SK-N-SH (cell line): ENCODE data around the gene PLCH1. TPM values are rescaled to one million over a fixed set of nuclear protein-coding genes. Genes with fewer than 3 reads are reported as not detected.

Experiments used
- CTCF ChIA-PET: fragments of 300-600, 350-600 bp; formaldehyde crosslinking; extraction: SDS; loops from one replicate; lab custom pipeline; 2021; lab: Yijun Ruan, JAX
- POLR2A ChIA-PET: fragments of 350-600 bp; sonication (Branson Sonifier 250); formaldehyde crosslinking; extraction: SDS; loops from one replicate; lab custom pipeline; 2020; ENCODE audit warnings: antibody characterized with exemption, inconsistent platforms; lab: Yijun Ruan, JAX
- DNase-seq: peaks from one replicate; pipeline ENCODE4 v3.0.0; 2012
- H2AFZ ChIP-seq: fragments of 200-600 bp; sonication (generic); 2 replicates; pipeline ENCODE4 v1.8.1; 2016; ENCODE audit warnings: antibody characterized with exemption, mild to moderate bottlenecking, low read depth
- H3F3A ChIP-seq: fragments of 200-600 bp; sonication (generic); replicated peaks from 2 replicates; pipeline ENCODE3; 2016; ENCODE audit warnings: antibody characterized with exemption, mild to moderate bottlenecking; ENCODE audit not compliant: insufficient read depth
- H3K27ac ChIP-seq, 2 experiments: fragments of 200-500 bp in 1 of 2; fragments of 200-600 bp in 1 of 2; sonication (Bioruptor generic) in 1 of 2; sonication (generic), shearing (Covaris generic) in 1 of 2; 2 replicates each; pipeline versions ENCODE4 v1.5.1 to v1.6.1; 2014 to 2016; ENCODE audit warnings: low read depth in 2 of 2, inconsistent platforms in 1 of 2, low read length in 1 of 2, mild to moderate bottlenecking in 1 of 2, mixed read lengths in 1 of 2
- H3K27me3 ChIP-seq: fragments of 200-600 bp; sonication (generic), shearing (Covaris generic); 2 replicates; pipeline ENCODE4 v1.6.1; 2016; ENCODE audit warnings: mixed run types; ENCODE audit not compliant: insufficient read depth
- H3K36me3 ChIP-seq, 2 experiments: fragments of 200-500 bp in 1 of 2; fragments of 200-600 bp in 1 of 2; sonication (Bioruptor generic) in 1 of 2; sonication (generic) in 1 of 2; replicated peaks in 1 of 2; 2 replicates each; pipeline versions ENCODE3 to v1.5.1; 2014 to 2016; ENCODE audit warnings: low read length in 1 of 2, mild to moderate bottlenecking in 1 of 2; ENCODE audit not compliant: insufficient read depth in 2 of 2, control insufficient read depth in 1 of 2
- H3K4me1 ChIP-seq, 2 experiments: fragments of 200-500 bp in 1 of 2; fragments of 200-600 bp in 1 of 2; sonication (Bioruptor generic) in 1 of 2; sonication (generic), shearing (Covaris generic) in 1 of 2; 2 replicates each; pipeline versions ENCODE4 v1.5.1 to v1.6.1; 2014 to 2016; ENCODE audit warnings: low read depth in 1 of 2, low read length in 1 of 2, mixed run types in 1 of 2; ENCODE audit not compliant: insufficient read depth in 2 of 2, control insufficient read depth in 1 of 2
- H3K4me2 ChIP-seq: fragments of 200-600 bp; sonication (generic), shearing (Covaris generic); 2 replicates; pipeline ENCODE4 v1.6.1; 2017; ENCODE audit warnings: mixed run types
- H3K4me3 ChIP-seq, 2 experiments: fragments of 200-500 bp in 1 of 2; fragments of 200-600 bp in 1 of 2; sonication (Bioruptor generic) in 1 of 2; sonication (generic), shearing (Covaris generic) in 1 of 2; 2 replicates each; pipeline versions ENCODE4 v1.5.1 to v1.8.1; 2014 to 2016; ENCODE audit warnings: low read depth in 2 of 2, inconsistent platforms in 1 of 2, low read length in 1 of 2, mild to moderate bottlenecking in 1 of 2, mixed read lengths in 1 of 2, moderate library complexity in 1 of 2
- H3K79me2 ChIP-seq: fragments of 200-600 bp; sonication (generic); 2 replicates; pipeline ENCODE4 v1.8.1; 2017; ENCODE audit warnings: mild to moderate bottlenecking; ENCODE audit not compliant: insufficient read depth
- H3K9ac ChIP-seq: fragments of 200-600 bp; sonication (generic); 2 replicates; pipeline ENCODE4 v1.6.1; 2017; ENCODE audit warnings: mixed run types
- H3K9me2 ChIP-seq: fragments of 200-600 bp; sonication (generic); 2 replicates; pipeline ENCODE4 v1.6.1; 2017; ENCODE audit warnings: mixed run types
- H3K9me3 ChIP-seq: fragments of 200-600 bp; sonication (generic); 2 replicates; pipeline ENCODE4 v1.6.1; 2017; ENCODE audit warnings: mixed run types, mild to moderate bottlenecking, moderate library complexity
- H4K20me1 ChIP-seq: fragments of 200-600 bp; sonication (generic); 2 replicates; pipeline ENCODE4 v1.6.1; 2017; ENCODE audit warnings: mild to moderate bottlenecking, mixed run types; ENCODE audit not compliant: insufficient read depth
- CHD2 ChIP-seq: fragments of 150-350 bp; IDR thresholded peaks from 2 replicates; pipeline ENCODE4 v1.6.1; 2018; ENCODE audit warnings: low read length; ENCODE audit not compliant: partially characterized antibody
- CTCF ChIP-seq: fragments of 200-600 bp; sonication (generic); IDR thresholded peaks from 2 replicates; pipeline ENCODE4 v1.6.1; 2017; ENCODE audit warnings: antibody characterized with exemption, mild to moderate bottlenecking, moderate library complexity
- ELF1 ChIP-seq: IDR thresholded peaks from 2 replicates; pipeline ENCODE4 v1.4.0; 2012
- EP300 ChIP-seq, 2 experiments: IDR thresholded peaks; 2 replicates each; pipeline versions ENCODE4 v1.4.0 to v1.6.1; 2012; ENCODE audit warnings: borderline replicate concordance in 1 of 2, low read depth in 1 of 2, low read length in 1 of 2
- EZH2phosphoT487 ChIP-seq: fragments of 200-600 bp; sonication (generic); IDR thresholded peaks from 2 replicates; pipeline ENCODE4 v1.6.1; 2017; ENCODE audit warnings: low read depth, mixed run types, mild to moderate bottlenecking, antibody characterized with exemption, moderate library complexity, borderline replicate concordance
- FOSL2 ChIP-seq: IDR thresholded peaks from 2 replicates; pipeline ENCODE4 v1.4.0; 2012; ENCODE audit warnings: low read depth, mild to moderate bottlenecking, moderate library complexity, borderline replicate concordance
- FOXM1 ChIP-seq: IDR thresholded peaks from 2 replicates; pipeline ENCODE4 v1.4.0; 2012; ENCODE audit warnings: low read depth, mild to moderate bottlenecking
- IRF3 ChIP-seq: fragments of 150-350 bp; IDR thresholded peaks from 2 replicates; pipeline ENCODE4 v1.6.1; 2016; ENCODE audit warnings: mild to moderate bottlenecking, low read depth, low read length
- JUND ChIP-seq: IDR thresholded peaks from 2 replicates; pipeline ENCODE4 v1.4.0; 2012
- MXI1 ChIP-seq: IDR thresholded peaks from 2 replicates; pipeline ENCODE4 v1.6.1; 2012; ENCODE audit warnings: mild to moderate bottlenecking, low read depth, low read length, improper control_type of control experiment
- NFIC ChIP-seq: IDR thresholded peaks from 2 replicates; pipeline ENCODE4 v1.4.0; 2012; ENCODE audit warnings: borderline replicate concordance
- NRF1 ChIP-seq: IDR thresholded peaks from 2 replicates; pipeline ENCODE4 v1.6.1; 2012; ENCODE audit warnings: low read depth, mild to moderate bottlenecking, low read length
- RCOR1 ChIP-seq: fragments of 150-350 bp; IDR thresholded peaks from 2 replicates; pipeline ENCODE4 v1.6.1; 2017; ENCODE audit warnings: antibody characterized with exemption, low read length
- SIN3A ChIP-seq: IDR thresholded peaks from 2 replicates; pipeline ENCODE4 v1.6.1; 2012; ENCODE audit warnings: low read depth, mild to moderate bottlenecking, low read length, moderate library complexity, borderline replicate concordance
- TEAD4 ChIP-seq: IDR thresholded peaks from 2 replicates; pipeline ENCODE4 v1.4.0; 2012; ENCODE audit warnings: mild to moderate bottlenecking, borderline replicate concordance; ENCODE audit not compliant: insufficient read depth
- YY1 ChIP-seq: IDR thresholded peaks from 2 replicates; pipeline ENCODE4 v1.4.0; 2012; ENCODE audit warnings: low read depth, mild to moderate bottlenecking
- WGBS: methylation state at CpG from one replicate; pipeline ENCODE4 v1.1.6; 2017; ENCODE audit warnings: low lambda C conversion rate; 5-methylcytosine and 5-hydroxymethylcytosine counted together
- polyA plus RNA-seq, 3 experiments: library from polyadenylated mRNA; depleted of rRNA; stranded (reverse); fragments of >200 nt; gene quantifications; 2 replicates each; pipeline ENCODE4 v1.2.3, GENCODE V29; 2012
- TF ChIP-seq, protein P1 (sequence below): IDR thresholded peaks from 2 replicates; pipeline ENCODE4 v1.4.0; 2012; ENCODE audit warnings: low read depth, borderline replicate concordance
- TF ChIP-seq, protein P2 (sequence below): IDR thresholded peaks from 2 replicates; pipeline ENCODE4 v1.6.1; 2012; ENCODE audit warnings: mild to moderate bottlenecking, low read depth, low read length, moderate library complexity

Gene PLCH1
- polyA plus RNA-seq, 1 of the 3 experiments (the other 2 are of a cell fraction) = 0.26 TPM

GRCh38 chr3:155737844-155738460, 6.9 kb downstream of the PLCH1 start:
- POLR2A ChIA-PET = no interaction called here
- no peak for DNase-seq

More at GRCh38 chr3:155737844-155738460, 6.9 kb downstream of the PLCH1 start:
- Histone ChIP-seq H2AFZ (no peak overlapping the region), H3K9me3 (no peaks in the 10 kb centered on the region), H3K4me2 (no peak overlapping the region), H3K27me3 (peaks cover 5% of the 10 kb centered on the region; the same call in 1 of the 2 replicates), H3K9me2 (no peaks in the 10 kb centered on the region), H3K4me3 (no peak overlapping the region), H4K20me1 (no peaks in the 10 kb centered on the region), H3K27ac (no peak overlapping the region), H3K79me2 (no peaks in the 10 kb centered on the region), H3K4me1 (no peaks in the 10 kb centered on the region), H3K9ac (no peak overlapping the region), H3K36me3 (no peaks in the 10 kb centered on the region), H3F3A (no peaks in the 10 kb centered on the region)
- TF ChIP-seq SIN3A (no peak), FOSL2 (no peak), FOXM1 (no peak), RCOR1 (no peak), ELF1 (no peak), IRF3 (no peak), YY1 (no peak), JUND (no peak), MXI1 (no peak), EP300 (IDR thresholded peaks at IDR 0.05; ENCODE audit: borderline replicate concordance in 1 of 2, low read depth in 1 of 2, low read length in 1 of 2) (no peak), TEAD4 (no peak), CHD2 (no peak), NFIC (no peak), NRF1 (no peak), CTCF (no peak), EZH2phosphoT487 (no peak)
- TF ChIP-seq, protein P1, sequence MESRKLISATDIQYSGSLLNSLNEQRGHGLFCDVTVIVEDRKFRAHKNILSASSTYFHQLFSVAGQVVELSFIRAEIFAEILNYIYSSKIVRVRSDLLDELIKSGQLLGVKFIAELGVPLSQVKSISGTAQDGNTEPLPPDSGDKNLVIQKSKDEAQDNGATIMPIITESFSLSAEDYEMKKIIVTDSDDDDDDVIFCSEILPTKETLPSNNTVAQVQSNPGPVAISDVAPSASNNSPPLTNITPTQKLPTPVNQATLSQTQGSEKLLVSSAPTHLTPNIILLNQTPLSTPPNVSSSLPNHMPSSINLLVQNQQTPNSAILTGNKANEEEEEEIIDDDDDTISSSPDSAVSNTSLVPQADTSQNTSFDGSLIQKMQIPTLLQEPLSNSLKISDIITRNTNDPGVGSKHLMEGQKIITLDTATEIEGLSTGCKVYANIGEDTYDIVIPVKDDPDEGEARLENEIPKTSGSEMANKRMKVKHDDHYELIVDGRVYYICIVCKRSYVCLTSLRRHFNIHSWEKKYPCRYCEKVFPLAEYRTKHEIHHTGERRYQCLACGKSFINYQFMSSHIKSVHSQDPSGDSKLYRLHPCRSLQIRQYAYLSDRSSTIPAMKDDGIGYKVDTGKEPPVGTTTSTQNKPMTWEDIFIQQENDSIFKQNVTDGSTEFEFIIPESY = no peak
- TF ChIP-seq, protein P2, sequence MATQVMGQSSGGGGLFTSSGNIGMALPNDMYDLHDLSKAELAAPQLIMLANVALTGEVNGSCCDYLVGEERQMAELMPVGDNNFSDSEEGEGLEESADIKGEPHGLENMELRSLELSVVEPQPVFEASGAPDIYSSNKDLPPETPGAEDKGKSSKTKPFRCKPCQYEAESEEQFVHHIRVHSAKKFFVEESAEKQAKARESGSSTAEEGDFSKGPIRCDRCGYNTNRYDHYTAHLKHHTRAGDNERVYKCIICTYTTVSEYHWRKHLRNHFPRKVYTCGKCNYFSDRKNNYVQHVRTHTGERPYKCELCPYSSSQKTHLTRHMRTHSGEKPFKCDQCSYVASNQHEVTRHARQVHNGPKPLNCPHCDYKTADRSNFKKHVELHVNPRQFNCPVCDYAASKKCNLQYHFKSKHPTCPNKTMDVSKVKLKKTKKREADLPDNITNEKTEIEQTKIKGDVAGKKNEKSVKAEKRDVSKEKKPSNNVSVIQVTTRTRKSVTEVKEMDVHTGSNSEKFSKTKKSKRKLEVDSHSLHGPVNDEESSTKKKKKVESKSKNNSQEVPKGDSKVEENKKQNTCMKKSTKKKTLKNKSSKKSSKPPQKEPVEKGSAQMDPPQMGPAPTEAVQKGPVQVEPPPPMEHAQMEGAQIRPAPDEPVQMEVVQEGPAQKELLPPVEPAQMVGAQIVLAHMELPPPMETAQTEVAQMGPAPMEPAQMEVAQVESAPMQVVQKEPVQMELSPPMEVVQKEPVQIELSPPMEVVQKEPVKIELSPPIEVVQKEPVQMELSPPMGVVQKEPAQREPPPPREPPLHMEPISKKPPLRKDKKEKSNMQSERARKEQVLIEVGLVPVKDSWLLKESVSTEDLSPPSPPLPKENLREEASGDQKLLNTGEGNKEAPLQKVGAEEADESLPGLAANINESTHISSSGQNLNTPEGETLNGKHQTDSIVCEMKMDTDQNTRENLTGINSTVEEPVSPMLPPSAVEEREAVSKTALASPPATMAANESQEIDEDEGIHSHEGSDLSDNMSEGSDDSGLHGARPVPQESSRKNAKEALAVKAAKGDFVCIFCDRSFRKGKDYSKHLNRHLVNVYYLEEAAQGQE = no peak
- CTCF ChIA-PET = interaction anchor here (0.6 to 5.0 kb wide), 3 partner anchors 8 to 42 kb away, joined by 3 to 16 read pairs (median 3); no protein-coding TSS in a partner anchor
- 79% methylated on average over 8 of the region's 8 CpGs for whole genome bisulfite sequencing
